ENCODE measurements around the gene BCO1.
A peak's percentile ranks its signal among the peaks of the same experiment; 100 is the strongest.

Gene BCO1

GRCh38 chr16:81275064-81275532, 36.6 kb downstream of the BCO1 start:
- DNase-seq (ENCODE audit: low read depth in 1 of 2, low spot score in 1 of 2): no peak

GRCh38 chr16:81275795-81276194, 37.3 kb downstream of the BCO1 start:
- no peak for DNase-seq (ENCODE audit: low read depth in 1 of 2, low spot score in 1 of 2)

GRCh38 chr16:81276323-81276722, 37.8 kb downstream of the BCO1 start:
- DNase-seq (ENCODE audit: low read depth in 1 of 2, low spot score in 1 of 2): no peak

- DNase-seq (ENCODE audit: low read depth in 1 of 2, low spot score in 1 of 2): no peak
Measured at GRCh38 chr16:81277541-81278080, 39.1 kb downstream of the BCO1 start.

- DNase-seq (ENCODE audit: low read depth in 1 of 2, low spot score in 1 of 2): no peak
Measured at GRCh38 chr16:81278526-81278925, 40.0 kb downstream of the BCO1 start.

- no peak for DNase-seq (ENCODE audit: low read depth in 1 of 2, low spot score in 1 of 2)
Measured at GRCh38 chr16:81279392-81279791, 40.9 kb downstream of the BCO1 start.

GRCh38 chr16:81280393-81280792, 41.9 kb downstream of the BCO1 start:
- no peak for DNase-seq (ENCODE audit: low read depth in 1 of 2, low spot score in 1 of 2)

- no peak for DNase-seq (ENCODE audit: low read depth in 1 of 2, low spot score in 1 of 2)
Measured at GRCh38 chr16:81283044-81283443, 44.6 kb downstream of the BCO1 start.

GRCh38 chr16:81284995-81285600, 46.6 kb downstream of the BCO1 start:
- DNase-seq (ENCODE audit: low read depth in 1 of 2, low spot score in 1 of 2): no peak

GRCh38 chr16:81286190-81286589, 47.7 kb downstream of the BCO1 start:
- DNase-seq (ENCODE audit: low read depth in 1 of 2, low spot score in 1 of 2): no peak

- no peak for DNase-seq (ENCODE audit: low read depth in 1 of 2, low spot score in 1 of 2)
Measured at GRCh38 chr16:81291117-81291516, 52.6 kb downstream of the BCO1 start.

- DNase-seq (ENCODE audit: low read depth in 1 of 2, low spot score in 1 of 2): no peak
Measured at GRCh38 chr16:81292936-81293335, 54.4 kb downstream of the BCO1 start.

GRCh38 chr16:81293909-81294802, 55.7 kb downstream of the BCO1 start:
- no peak for DNase-seq (ENCODE audit: low read depth in 1 of 2, low spot score in 1 of 2)

- no peak for DNase-seq (ENCODE audit: low read depth in 1 of 2, low spot score in 1 of 2)
Measured at GRCh38 chr16:81296631-81297030, 58.1 kb downstream of the BCO1 start.

GRCh38 chr16:81307770-81308169, 69.3 kb downstream of the BCO1 start:
- no peak for DNase-seq (ENCODE audit: low read depth in 1 of 2, low spot score in 1 of 2)

- DNase-seq (ENCODE audit: low read depth in 1 of 2, low spot score in 1 of 2): no peak
Measured at GRCh38 chr16:81310045-81310644, 71.7 kb downstream of the BCO1 start.

- DNase-seq (ENCODE audit: low read depth in 1 of 2, low spot score in 1 of 2): no peak
Measured at GRCh38 chr16:81311762-81312161, 73.3 kb downstream of the BCO1 start.

- DNase-seq (ENCODE audit: low read depth in 1 of 2, low spot score in 1 of 2): no peak
Measured at GRCh38 chr16:81313701-81314602, 75.5 kb downstream of the BCO1 start.

GRCh38 chr16:81314603-81315270, 76.2 kb downstream of the BCO1 start, which contains the start of gene GAN:
TSS of gene GAN (plus strand) at chr16:81314962. CDS start at chr16:81315114, 152 bp downstream.
- peak; percentile 85 to 91 for DNase-seq (ENCODE audit: low read depth in 1 of 2, low spot score in 1 of 2)

Measured in stimulated activated CD4-positive, alpha-beta T cell treated with anti-CD3 and anti-CD28 coated beads, Interleukin-15, amount 100 ng/mL, for 1 hour (primary cell).